ENCODE data around the gene EXD3.

DNA sequence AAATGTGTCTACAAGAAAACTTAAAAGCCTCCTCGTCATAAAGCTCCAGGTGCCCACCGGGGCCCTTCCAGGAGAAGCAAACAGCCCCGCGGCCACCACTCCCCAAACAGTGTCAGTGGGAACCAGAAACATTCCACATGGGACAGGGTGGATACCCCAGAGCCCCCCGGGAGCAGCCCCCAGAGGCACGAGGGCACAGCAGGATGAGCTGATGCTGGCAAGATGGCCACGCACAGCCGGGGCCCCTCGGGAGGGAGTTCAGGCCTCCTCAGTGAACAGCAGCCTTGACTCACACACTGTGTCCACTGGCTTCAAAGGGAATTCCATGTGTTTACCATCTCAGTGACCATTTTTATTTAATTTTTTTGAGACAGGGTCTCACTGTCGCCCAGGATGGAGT is 10.5 kb downstream of the EXD3 start:
- TF ChIP-seq, protein P1, sequence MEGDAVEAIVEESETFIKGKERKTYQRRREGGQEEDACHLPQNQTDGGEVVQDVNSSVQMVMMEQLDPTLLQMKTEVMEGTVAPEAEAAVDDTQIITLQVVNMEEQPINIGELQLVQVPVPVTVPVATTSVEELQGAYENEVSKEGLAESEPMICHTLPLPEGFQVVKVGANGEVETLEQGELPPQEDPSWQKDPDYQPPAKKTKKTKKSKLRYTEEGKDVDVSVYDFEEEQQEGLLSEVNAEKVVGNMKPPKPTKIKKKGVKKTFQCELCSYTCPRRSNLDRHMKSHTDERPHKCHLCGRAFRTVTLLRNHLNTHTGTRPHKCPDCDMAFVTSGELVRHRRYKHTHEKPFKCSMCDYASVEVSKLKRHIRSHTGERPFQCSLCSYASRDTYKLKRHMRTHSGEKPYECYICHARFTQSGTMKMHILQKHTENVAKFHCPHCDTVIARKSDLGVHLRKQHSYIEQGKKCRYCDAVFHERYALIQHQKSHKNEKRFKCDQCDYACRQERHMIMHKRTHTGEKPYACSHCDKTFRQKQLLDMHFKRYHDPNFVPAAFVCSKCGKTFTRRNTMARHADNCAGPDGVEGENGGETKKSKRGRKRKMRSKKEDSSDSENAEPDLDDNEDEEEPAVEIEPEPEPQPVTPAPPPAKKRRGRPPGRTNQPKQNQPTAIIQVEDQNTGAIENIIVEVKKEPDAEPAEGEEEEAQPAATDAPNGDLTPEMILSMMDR (IDR thresholded peaks at IDR 0.05): no peak
- no peak for TF ChIP-seq EP300 (IDR thresholded peaks at IDR 0.05)
- no peak for TF ChIP-seq POLR2AphosphoS5 (IDR thresholded peaks at IDR 0.05)
- TF ChIP-seq POLR2A (IDR thresholded peaks at IDR 0.05): no peak

All from stomach (tissue), 4 donors.